Measurements from ENCODE around the gene PAX7.

PAX7 gene

GRCh38 chr1:18730321-18730720, 99.7 kb downstream of the PAX7 start:
- no peak for TF ChIP-seq CTCF (IDR thresholded peaks at IDR 0.05; ENCODE audit: low read depth, low read length)
- H3K4me3 ChIP-seq (ENCODE audit: low read depth, low read length), result no peak overlapping the region

DNA sequence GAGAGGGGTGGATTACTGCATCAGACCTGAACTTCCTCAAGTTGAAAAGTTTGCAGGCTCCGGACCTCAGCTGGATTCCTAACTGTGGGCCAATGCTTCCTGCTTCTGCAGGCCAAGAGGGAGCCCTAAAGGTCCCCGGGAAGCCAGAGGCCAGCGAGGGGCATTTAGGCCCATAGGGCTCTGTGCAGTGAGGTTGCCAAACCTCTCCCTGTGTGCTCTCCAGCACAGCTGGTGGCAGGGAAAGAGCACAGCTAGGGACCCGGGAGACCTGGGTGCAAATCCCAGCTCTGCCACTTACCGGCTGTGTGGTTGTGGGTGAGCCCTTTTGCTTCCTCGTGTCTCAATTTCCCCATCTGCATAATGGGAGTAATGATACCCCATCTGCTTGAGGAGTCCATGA, 100.5 kb downstream of the PAX7 start:
- H3K4me3 ChIP-seq (ENCODE audit: low read depth, low read length), result no peak overlapping the region
- TF ChIP-seq CTCF (IDR thresholded peaks at IDR 0.05; ENCODE audit: low read depth, low read length), result no peak

GRCh38 chr1:18731591-18732235, 101.1 kb downstream of the PAX7 start:
- no peak overlapping the region for H3K4me3 ChIP-seq (ENCODE audit: low read depth, low read length)
- no peak for TF ChIP-seq CTCF (IDR thresholded peaks at IDR 0.05; ENCODE audit: low read depth, low read length)

DNA sequence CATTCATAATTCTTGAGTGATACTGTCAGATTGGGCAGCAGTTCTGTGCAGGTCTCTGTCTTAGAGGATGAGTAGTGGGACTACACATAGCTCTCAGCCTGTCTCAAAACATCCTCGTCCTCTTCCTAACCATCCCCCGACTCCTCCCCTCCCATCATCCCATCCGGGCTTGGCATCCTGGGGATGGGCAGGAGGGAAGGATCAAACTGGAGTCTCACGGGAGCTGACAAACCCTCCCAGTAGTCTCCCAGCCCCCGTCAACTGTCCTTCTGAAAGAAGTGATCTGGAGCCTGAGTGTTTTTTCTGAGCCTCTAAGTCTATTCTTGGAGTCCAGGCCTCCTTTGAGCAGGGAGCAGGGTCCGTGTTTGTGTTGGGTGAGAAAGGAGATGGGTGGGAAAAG, 102.0 kb downstream of the PAX7 start:
- no peak for TF ChIP-seq CTCF (IDR thresholded peaks at IDR 0.05; ENCODE audit: low read depth, low read length)
- no peak overlapping the region for H3K4me3 ChIP-seq (ENCODE audit: low read depth, low read length)

GRCh38 chr1:18734001-18734400, 103.4 kb downstream of the PAX7 start:
- TF ChIP-seq CTCF (IDR thresholded peaks at IDR 0.05; ENCODE audit: low read depth, low read length), result no peak
- no peak overlapping the region for H3K4me3 ChIP-seq (ENCODE audit: low read depth, low read length)

DNA sequence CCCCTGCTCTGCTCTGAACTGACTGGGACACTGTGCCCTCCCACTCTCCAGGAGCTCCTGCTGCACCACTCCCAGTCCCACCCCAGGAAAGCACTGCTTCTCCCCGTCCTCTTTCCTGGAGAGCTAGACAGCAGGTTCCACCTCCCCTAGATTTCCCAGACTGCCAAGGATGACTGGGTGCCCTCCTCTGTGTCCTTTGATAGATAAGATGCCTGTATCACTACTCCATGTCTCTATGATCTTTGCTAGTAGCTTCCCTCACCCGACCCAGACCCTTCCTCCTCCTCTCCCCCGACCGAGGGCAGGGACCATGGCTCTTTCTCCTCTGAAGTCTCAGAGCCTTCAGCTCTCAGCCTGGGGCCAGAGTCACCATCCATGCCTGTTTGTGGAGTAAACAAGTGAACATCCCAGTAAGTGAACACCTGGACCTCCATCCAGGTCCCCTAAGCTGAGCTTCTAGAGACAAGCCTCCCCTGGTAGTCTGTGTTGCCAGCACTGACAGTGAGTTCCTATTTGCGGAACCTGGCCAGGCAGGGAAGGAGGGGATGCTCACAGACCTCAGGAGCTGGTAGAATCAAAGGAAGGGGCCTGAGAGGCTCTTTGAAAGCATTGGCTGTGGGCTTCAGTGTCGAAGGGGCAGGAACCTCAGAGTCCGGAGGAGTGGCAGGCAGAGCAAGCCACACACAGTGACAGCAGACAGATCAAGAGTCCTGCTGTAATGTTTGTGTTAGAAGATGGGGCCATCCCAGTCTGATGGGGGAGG, 104.0 kb downstream of the PAX7 start:
- TF ChIP-seq CTCF (IDR thresholded peaks at IDR 0.05; ENCODE audit: low read depth, low read length), result no peak
- no peak overlapping the region for H3K4me3 ChIP-seq (ENCODE audit: low read depth, low read length)

DNA sequence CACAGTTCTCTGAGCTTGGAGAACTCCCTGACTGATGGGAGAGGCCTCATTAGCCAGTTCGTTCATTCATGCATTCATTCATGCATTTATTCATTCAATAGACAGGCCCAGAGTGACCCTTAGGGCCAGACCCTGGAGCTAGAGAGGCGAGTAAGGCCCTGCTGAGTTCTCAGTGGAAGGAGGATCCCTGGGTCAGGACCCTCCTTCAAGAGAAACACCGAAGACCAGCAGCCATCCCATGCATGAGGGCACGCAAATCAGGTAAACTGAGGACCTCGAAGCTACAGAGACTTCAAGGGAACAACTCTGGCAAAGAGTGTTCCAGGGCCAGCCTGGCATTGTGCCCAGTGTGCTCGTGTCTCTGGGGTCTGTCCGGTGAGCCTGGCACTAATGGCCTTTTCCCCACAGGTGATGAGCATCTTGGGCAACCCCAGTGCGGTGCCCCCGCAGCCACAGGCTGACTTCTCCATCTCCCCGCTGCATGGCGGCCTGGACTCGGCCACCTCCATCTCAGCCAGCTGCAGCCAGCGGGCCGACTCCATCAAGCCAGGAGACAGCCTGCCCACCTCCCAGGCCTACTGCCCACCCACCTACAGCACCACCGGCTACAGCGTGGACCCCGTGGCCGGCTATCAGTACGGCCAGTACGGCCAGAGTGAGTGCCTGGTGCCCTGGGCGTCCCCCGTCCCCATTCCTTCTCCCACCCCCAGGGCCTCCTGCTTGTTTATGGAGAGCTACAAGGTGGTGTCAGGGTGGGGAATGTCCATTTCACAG, 104.8 kb downstream of the PAX7 start:
- no peak for TF ChIP-seq CTCF (IDR thresholded peaks at IDR 0.05; ENCODE audit: low read depth, low read length)
- no peak overlapping the region for H3K4me3 ChIP-seq (ENCODE audit: low read depth, low read length)
